Stimulated activated CD4-positive, alpha-beta T cell treated with anti-CD3 and anti-CD28 coated beads, Interleukin-2, amount 100 ng/mL, for 48 hours (primary cell): ENCODE measurements around the gene UBE2U.
"Not testable (repeated sequence)": the region's sequence is repeated elsewhere in the genome, so short reads cannot be mapped to it uniquely, and the experiment has no call there.

Experiments
- DNase-seq, 2 donors: peaks; one replicate each; pipeline ENCODE4 v3.0.0-alpha.2; 2020

UBE2U gene

GRCh38 chr1:64194168-64195080 lies 9.0 kb upstream of the UBE2U start:
- DNase-seq, result no peak

GRCh38 chr1:64195081-64195395 lies 8.4 kb upstream of the UBE2U start:
- DNase-seq, result no peak

GRCh38 chr1:64196074-64196870 lies 7.2 kb upstream of the UBE2U start:
- no peak for DNase-seq

- DNase-seq, result no peak
Measured at GRCh38 chr1:64197076-64197475, 6.3 kb upstream of the UBE2U start.

GRCh38 chr1:64199154-64199553 lies 4.3 kb upstream of the UBE2U start:
- DNase-seq, result no peak

GRCh38 chr1:64200064-64200463 lies 3.4 kb upstream of the UBE2U start:
- no peak for DNase-seq

GRCh38 chr1:64209221-64209620 lies 5.8 kb downstream of the UBE2U start:
- DNase-seq, result no peak

GRCh38 chr1:64212031-64212430 lies 8.6 kb downstream of the UBE2U start:
- no peak for DNase-seq

GRCh38 chr1:64215576-64215975 lies 12.2 kb downstream of the UBE2U start:
- DNase-seq, result no peak

- no peak for DNase-seq
Measured at GRCh38 chr1:64220241-64220640, 16.8 kb downstream of the UBE2U start.

GRCh38 chr1:64223329-64224151 lies 20.1 kb downstream of the UBE2U start:
- DNase-seq, result no peak

- DNase-seq, result not testable (repeated sequence)
Measured at GRCh38 chr1:64224236-64224635, 20.8 kb downstream of the UBE2U start.

- no peak for DNase-seq
Measured at GRCh38 chr1:64228167-64228957, 24.9 kb downstream of the UBE2U start.

- DNase-seq, result no peak
Measured at GRCh38 chr1:64229307-64229706, 25.9 kb downstream of the UBE2U start.

GRCh38 chr1:64231153-64231552 lies 27.7 kb downstream of the UBE2U start:
- DNase-seq, result no peak

- no peak for DNase-seq
Measured at GRCh38 chr1:64231654-64232053, 28.2 kb downstream of the UBE2U start.

- DNase-seq, result no peak
Measured at GRCh38 chr1:64234714-64235113, 31.3 kb downstream of the UBE2U start.

- no peak for DNase-seq
Measured at GRCh38 chr1:64235181-64235580, 31.8 kb downstream of the UBE2U start.

GRCh38 chr1:64235910-64236309 lies 32.5 kb downstream of the UBE2U start:
- DNase-seq, result no peak

- no peak for DNase-seq
Measured at GRCh38 chr1:64236541-64236954, 33.1 kb downstream of the UBE2U start.

GRCh38 chr1:64239519-64239918 lies 36.1 kb downstream of the UBE2U start:
- DNase-seq, result not testable (repeated sequence)

- no peak for DNase-seq
Measured at GRCh38 chr1:64240206-64240605, 36.8 kb downstream of the UBE2U start.
